ENCODE results near the gene GCH1.
"Not testable (repeated sequence)": the region's sequence is repeated elsewhere in the genome, so short reads cannot be mapped to it uniquely, and the experiment has no call there.

Gene GCH1

GRCh38 chr14:54891471-54892245 lies 11.0 kb downstream of the GCH1 start:
- H3K9me3 Mint-ChIP-seq, result no peaks in the 10 kb centered on the region
- peaks cover 4% of the 10 kb centered on the region for H3K36me3 Mint-ChIP-seq
- H3K27me3 Mint-ChIP-seq, result no peaks in the 10 kb centered on the region
- peak overlapping the region; percentile 77 for H3K27ac Mint-ChIP-seq
- H3K4me1 Mint-ChIP-seq, result peaks cover 73% of the 10 kb centered on the region
- no peak overlapping the region for H3K4me3 Mint-ChIP-seq

GRCh38 chr14:54890788-54891187 lies 11.8 kb downstream of the GCH1 start:
- peaks cover 72% of the 10 kb centered on the region for H3K4me1 Mint-ChIP-seq
- H3K4me3 Mint-ChIP-seq, result no peak overlapping the region
- no peaks in the 10 kb centered on the region for H3K27me3 Mint-ChIP-seq

GRCh38 chr14:54889919-54890318 lies 12.7 kb downstream of the GCH1 start:
- Mint-ChIP-seq H3K4me1 (peaks cover 72% of the 10 kb centered on the region), H3K27ac (peak overlapping the region; percentile 62), H3K9me3 (no peaks in the 10 kb centered on the region), H3K36me3 (peaks cover 4% of the 10 kb centered on the region), H3K27me3 (no peaks in the 10 kb centered on the region), H3K4me3 (no peak overlapping the region)

More at GRCh38 chr14:54890788-54891187, 11.8 kb downstream of the GCH1 start:
- Mint-ChIP-seq H3K9me3 (no peaks in the 10 kb centered on the region), H3K36me3 (peaks cover 4% of the 10 kb centered on the region), H3K27ac (peak overlapping the region; percentile 94)

- Mint-ChIP-seq H3K27me3 (no peaks in the 10 kb centered on the region), H3K4me3 (peak overlapping the region; percentile 88), H3K4me1 (peaks cover 65% of the 10 kb centered on the region), H3K27ac (peak overlapping the region; percentile 100), H3K36me3 (peaks cover 3% of the 10 kb centered on the region), H3K9me3 (no peaks in the 10 kb centered on the region)
These were observed 20.1 kb downstream of the GCH1 start for GRCh38 chr14:54882521-54882920.

- H3K27ac Mint-ChIP-seq, result peak overlapping the region; percentile 100
- H3K27me3 Mint-ChIP-seq, result no peaks in the 10 kb centered on the region
- H3K4me3 Mint-ChIP-seq, result peak overlapping the region; percentile 88
- H3K9me3 Mint-ChIP-seq, result no peaks in the 10 kb centered on the region
- H3K4me1 Mint-ChIP-seq, result peaks cover 64% of the 10 kb centered on the region
- H3K36me3 Mint-ChIP-seq, result peaks cover 3% of the 10 kb centered on the region
These were observed 20.7 kb downstream of the GCH1 start for GRCh38 chr14:54881761-54882401.

- peaks cover 64% of the 10 kb centered on the region for H3K4me1 Mint-ChIP-seq
- no peaks in the 10 kb centered on the region for H3K9me3 Mint-ChIP-seq
- peaks cover 3% of the 10 kb centered on the region for H3K36me3 Mint-ChIP-seq
- H3K27me3 Mint-ChIP-seq, result no peaks in the 10 kb centered on the region
- H3K4me3 Mint-ChIP-seq, result peak overlapping the region; percentile 88
- peak overlapping the region; percentile 100 for H3K27ac Mint-ChIP-seq
These were observed 21.3 kb downstream of the GCH1 start for GRCh38 chr14:54881235-54881760.

- H3K27ac Mint-ChIP-seq, result no peak overlapping the region
- no peaks in the 10 kb centered on the region for H3K36me3 Mint-ChIP-seq
- no peak overlapping the region for H3K4me3 Mint-ChIP-seq
- H3K4me1 Mint-ChIP-seq, result peaks cover 53% of the 10 kb centered on the region
- no peaks in the 10 kb centered on the region for H3K9me3 Mint-ChIP-seq
- H3K27me3 Mint-ChIP-seq, result no peaks in the 10 kb centered on the region
These were observed 25.0 kb downstream of the GCH1 start for GRCh38 chr14:54877703-54878021.

- Mint-ChIP-seq H3K27me3 (no peaks in the 10 kb centered on the region), H3K36me3 (no peaks in the 10 kb centered on the region), H3K27ac (no peak overlapping the region), H3K4me3 (no peak overlapping the region), H3K4me1 (peaks cover 51% of the 10 kb centered on the region), H3K9me3 (no peaks in the 10 kb centered on the region)
These were observed 25.5 kb downstream of the GCH1 start for GRCh38 chr14:54877015-54877702.

- not testable (repeated sequence) for H3K27me3 Mint-ChIP-seq, H3K9me3 Mint-ChIP-seq, H3K36me3 Mint-ChIP-seq, H3K27ac Mint-ChIP-seq, H3K4me3 Mint-ChIP-seq
- H3K4me1 Mint-ChIP-seq, result peaks cover 51% of the 10 kb centered on the region
These were observed 27.0 kb downstream of the GCH1 start for GRCh38 chr14:54875648-54876047.

- H3K27me3 Mint-ChIP-seq, H3K36me3 Mint-ChIP-seq, H3K27ac Mint-ChIP-seq, H3K9me3 Mint-ChIP-seq: not testable (repeated sequence)
- Mint-ChIP-seq H3K4me3 (peak overlapping the region; percentile 54), H3K4me1 (peaks cover 59% of the 10 kb centered on the region)
These were observed 32.2 kb downstream of the GCH1 start for GRCh38 chr14:54870154-54871090.

GRCh38 chr14:54867011-54867410 lies 35.6 kb downstream of the GCH1 start:
- H3K4me3 Mint-ChIP-seq, result no peak overlapping the region
- peaks cover 5% of the 10 kb centered on the region for H3K36me3 Mint-ChIP-seq
- H3K9me3 Mint-ChIP-seq, result no peaks in the 10 kb centered on the region
- H3K27ac Mint-ChIP-seq, result no peak overlapping the region
- H3K4me1 Mint-ChIP-seq, result peaks cover 45% of the 10 kb centered on the region
- H3K27me3 Mint-ChIP-seq, result no peaks in the 10 kb centered on the region

GRCh38 chr14:54866588-54866987 lies 36.0 kb downstream of the GCH1 start:
- peaks cover 42% of the 10 kb centered on the region for H3K4me1 Mint-ChIP-seq
- no peak overlapping the region for H3K4me3 Mint-ChIP-seq
- H3K9me3 Mint-ChIP-seq, result no peaks in the 10 kb centered on the region
- H3K27ac Mint-ChIP-seq, result no peak overlapping the region
- no peaks in the 10 kb centered on the region for H3K27me3 Mint-ChIP-seq
- peaks cover 5% of the 10 kb centered on the region for H3K36me3 Mint-ChIP-seq

- H3K4me1 Mint-ChIP-seq, result peaks cover 24% of the 10 kb centered on the region
- H3K36me3 Mint-ChIP-seq, result peaks cover 5% of the 10 kb centered on the region
- H3K9me3 Mint-ChIP-seq, result no peaks in the 10 kb centered on the region
- no peak overlapping the region for H3K4me3 Mint-ChIP-seq
- no peaks in the 10 kb centered on the region for H3K27me3 Mint-ChIP-seq
- H3K27ac Mint-ChIP-seq, result no peak overlapping the region
These were observed 38.1 kb downstream of the GCH1 start for GRCh38 chr14:54864526-54864925.

GRCh38 chr14:54857830-54858269 lies 44.8 kb downstream of the GCH1 start:
- H3K27ac Mint-ChIP-seq, result no peak overlapping the region
- peaks cover 27% of the 10 kb centered on the region for H3K4me1 Mint-ChIP-seq
- peaks cover 12% of the 10 kb centered on the region for H3K36me3 Mint-ChIP-seq
- H3K9me3 Mint-ChIP-seq, result no peaks in the 10 kb centered on the region
- no peaks in the 10 kb centered on the region for H3K27me3 Mint-ChIP-seq
- H3K4me3 Mint-ChIP-seq, result no peak overlapping the region

- H3K4me3 Mint-ChIP-seq, result no peak overlapping the region
- no peaks in the 10 kb centered on the region for H3K9me3 Mint-ChIP-seq
- H3K36me3 Mint-ChIP-seq, result peaks cover 12% of the 10 kb centered on the region
- H3K27me3 Mint-ChIP-seq, result no peaks in the 10 kb centered on the region
- H3K4me1 Mint-ChIP-seq, result peaks cover 27% of the 10 kb centered on the region
- no peak overlapping the region for H3K27ac Mint-ChIP-seq
These were observed 46.5 kb downstream of the GCH1 start for GRCh38 chr14:54856152-54856551.

Measured in activated naive CD4-positive, alpha-beta T cell treated with anti-CD3 and anti-CD28 coated beads, Interleukin-2, amount 50 U/mL, for 24 hours (primary cell).